HG03139 (cell line): ENCODE results near the gene ABCA4.

Experiments
- ATAC-seq: cut with Tn5 transposase; IDR thresholded peaks from one replicate; pipeline ENCODE4 v1.9.1; 2021; ENCODE audit not compliant: unreplicated experiment

The ABCA4 gene

DNA sequence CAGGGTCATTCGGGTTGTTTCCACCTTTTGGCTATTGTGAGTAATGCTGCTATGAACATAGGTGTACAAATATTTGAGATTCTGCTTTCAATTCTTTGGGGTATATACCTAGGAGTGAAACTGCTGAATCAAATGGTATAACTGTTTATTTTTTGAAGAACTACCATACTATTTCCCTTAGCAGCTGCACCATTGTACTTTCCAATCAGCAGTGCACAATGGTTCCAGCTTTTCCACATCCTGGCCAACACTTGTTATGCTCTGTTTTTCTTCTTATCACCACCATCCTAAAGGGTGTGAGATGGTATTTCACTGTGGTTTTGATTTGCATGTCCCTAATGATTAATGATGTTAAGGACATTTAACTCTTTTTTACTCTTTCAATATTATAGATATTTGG is 3.6 kb upstream of the ABCA4 start:
- ATAC-seq = no peak

DNA sequence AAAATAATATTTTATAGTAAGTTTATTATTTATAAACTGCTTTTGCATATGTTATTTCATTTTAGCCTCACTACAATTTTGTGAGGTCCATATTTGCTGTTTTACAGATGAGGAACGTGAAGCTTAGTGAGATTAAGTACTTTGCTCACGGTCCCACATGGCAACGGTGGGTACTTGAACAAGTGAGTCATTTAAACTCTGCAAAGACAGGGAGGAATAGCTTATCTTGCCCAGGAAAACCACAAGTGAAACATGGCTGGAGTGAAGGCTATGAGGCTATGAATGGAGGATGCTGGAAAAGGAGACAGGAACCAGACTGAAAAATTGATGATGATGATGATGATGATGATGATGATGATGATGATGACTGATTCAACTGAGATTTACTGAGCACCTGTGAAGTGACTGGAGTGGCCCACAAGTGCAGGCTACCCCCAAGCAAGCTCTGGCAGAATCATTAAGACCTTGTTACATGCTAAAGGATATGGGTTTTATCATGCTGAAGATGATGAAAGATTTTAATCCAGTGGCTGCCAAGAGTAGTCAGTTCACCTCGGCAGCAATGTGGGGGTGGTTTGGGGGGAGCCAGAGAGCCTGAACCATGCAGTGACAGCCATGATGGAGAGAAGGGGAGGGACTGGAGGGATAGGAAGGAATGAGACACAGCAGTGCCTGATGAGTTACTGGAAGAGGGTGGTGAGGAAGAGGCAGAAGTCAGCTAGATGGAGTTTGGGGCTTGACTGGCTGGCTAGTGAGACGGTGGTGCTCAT is 1.4 kb upstream of the ABCA4 start:
- no peak for ATAC-seq

DNA sequence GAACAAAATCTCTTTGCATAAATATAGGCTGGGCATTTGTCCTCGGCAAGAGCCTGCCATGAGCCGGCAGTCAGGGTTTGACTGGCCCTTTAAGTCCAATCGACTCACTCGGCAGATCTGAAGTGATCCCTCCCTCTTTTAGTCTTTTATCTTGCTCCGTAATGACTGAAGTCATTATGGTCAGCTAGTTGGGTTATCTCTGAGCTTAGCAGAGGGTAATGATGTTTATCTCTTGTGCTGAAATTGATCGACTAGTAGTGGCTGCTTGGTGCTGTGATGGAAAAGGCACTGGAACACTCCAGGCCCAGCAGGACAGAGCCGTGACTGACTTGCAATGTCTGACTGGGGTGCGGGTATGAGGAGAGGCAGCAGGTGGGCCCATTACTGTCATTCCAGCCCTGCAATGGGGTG is 468 bp upstream of the ABCA4 start:
- ATAC-seq = no peak

DNA sequence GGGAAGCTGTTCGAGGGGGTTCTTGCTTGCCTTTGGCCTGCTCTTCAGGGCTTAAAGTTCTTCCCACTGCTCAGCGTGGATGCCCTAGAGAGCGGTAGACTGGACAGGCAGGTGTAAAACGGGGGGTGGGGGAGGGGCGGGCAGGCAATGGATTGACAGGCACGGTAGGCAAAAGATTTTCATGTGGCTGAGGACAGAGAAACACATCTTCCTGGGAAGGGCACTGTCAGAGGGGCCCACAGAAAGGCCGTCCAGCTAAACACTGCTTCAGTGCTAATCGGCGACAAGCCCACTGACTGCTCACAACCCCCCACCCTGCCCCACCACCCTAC is 412 bp downstream of the ABCA4 start:
- ATAC-seq = no peak

DNA sequence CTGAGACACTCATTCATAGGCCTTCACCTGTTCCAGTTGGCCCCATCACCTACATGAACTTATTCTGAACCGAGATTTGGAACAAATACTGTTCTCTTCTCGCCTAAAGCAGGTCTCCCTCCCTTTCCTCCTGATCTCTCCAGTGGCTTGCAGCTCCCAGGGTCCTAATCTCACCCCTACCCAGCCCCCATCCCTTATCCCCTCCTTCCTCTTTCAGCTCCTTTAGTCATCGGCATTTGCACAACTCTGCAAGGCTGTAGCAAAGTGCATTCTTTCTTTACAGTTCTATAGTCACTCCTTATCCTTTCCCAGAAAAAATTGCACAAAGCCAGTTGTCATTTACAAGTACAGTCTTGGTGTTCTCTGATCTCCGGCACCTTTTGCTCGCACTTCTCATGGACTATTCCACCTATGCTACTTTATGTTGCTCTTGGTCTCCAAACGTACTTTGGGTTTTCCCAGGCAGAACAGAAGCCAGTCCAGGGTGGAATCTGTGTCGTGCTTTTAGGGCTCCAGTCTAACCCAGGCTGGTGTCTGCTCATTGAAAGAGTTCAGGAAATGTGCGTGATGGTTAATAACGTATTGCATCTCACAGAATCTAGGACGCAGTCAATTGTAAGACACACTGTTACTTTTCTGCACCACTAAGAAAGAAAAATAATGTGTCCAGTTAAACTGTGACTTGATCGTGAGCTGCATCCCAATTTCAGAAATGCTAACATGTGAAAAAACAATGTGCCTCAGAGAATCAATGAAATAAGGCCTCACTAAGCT is 965 bp downstream of the ABCA4 start:
- ATAC-seq = no peak

DNA sequence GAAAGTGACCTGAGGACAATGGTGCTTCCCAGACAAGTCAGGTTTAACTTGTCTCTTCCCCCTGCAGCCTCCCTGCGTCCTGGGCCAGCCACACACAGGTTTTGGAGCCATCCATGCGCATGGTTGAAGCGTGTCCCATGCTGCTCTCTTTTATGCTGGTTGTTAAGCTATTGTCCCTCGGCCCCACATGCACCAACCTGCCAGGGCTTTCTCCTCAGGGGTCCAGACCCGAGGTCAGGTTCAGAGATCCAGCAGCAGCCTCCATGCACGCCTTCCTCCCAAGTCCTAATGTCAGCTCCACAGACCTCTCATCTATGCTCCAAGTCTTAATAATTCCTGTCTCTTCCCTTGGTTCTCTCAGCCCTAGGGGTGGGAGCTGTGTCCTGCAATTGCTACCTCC is 1.6 kb downstream of the ABCA4 start:
- ATAC-seq = no peak

DNA sequence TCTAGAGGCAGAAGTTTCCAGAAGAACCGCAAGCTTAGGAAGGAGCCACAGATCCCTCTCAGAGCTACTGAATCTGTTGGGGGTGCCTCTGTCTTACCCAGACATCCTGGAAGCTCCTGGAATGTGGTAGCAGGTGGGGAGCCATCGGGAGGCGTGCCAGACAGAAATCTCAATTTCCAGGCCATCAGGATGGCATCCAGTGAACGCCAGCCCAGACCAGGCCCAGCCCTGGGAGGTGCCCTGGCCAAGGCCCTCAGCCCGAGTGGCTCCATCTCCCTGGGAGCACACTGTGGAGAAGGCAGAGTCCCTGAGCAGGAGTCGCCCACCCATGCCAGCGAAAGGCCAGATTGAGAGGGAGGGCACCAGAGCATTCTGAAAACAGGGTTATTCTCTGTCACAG is 2.5 kb downstream of the ABCA4 start:
- ATAC-seq = no peak

DNA sequence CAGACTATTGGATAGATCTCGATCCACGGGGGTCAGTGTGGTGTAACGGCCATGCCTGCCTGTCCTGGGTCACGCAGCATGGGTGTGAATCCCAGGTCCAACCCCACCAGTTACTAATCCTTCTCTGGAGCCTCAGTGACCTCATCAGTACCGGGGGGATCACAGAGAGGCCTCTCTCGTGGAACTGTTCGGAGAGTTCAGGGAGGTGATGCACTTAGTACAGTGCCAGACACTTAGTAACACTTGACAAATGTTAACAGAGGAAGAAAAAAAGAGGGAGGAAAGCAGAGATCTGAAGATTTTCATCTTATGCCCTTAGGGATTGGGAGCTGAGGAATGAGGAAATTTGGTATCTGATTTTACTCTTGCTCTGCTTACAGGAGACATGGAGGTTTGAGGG is 2.9 kb downstream of the ABCA4 start:
- ATAC-seq = no peak

DNA sequence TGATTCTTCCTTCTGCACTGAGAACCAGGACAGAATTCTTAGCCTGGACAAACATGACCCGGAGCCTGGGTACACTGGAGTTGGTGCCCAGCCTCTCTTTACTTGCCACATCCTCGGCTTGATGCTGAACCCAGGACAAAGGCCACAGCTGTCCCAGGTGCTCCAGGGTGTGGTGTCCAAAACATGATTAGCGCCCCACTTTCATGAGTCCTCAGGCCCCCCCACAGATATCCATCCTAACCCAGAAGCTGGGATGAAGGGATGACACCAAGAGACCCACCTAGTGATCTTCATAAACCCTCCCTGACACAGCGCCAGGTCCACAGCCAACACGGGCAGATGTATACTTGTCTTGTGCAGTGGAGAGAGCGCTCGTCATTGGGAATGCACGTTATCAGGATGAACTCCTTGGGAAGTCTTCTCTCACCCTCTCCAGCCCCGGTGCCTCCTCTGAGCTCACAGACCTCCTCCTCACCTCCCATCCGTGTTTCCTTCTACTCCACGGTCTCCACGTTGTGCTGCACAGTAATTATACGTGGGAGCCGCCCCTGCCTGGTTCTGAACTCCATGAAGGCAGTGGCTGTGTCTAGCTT is 3.6 kb downstream of the ABCA4 start:
- no peak for ATAC-seq

DNA sequence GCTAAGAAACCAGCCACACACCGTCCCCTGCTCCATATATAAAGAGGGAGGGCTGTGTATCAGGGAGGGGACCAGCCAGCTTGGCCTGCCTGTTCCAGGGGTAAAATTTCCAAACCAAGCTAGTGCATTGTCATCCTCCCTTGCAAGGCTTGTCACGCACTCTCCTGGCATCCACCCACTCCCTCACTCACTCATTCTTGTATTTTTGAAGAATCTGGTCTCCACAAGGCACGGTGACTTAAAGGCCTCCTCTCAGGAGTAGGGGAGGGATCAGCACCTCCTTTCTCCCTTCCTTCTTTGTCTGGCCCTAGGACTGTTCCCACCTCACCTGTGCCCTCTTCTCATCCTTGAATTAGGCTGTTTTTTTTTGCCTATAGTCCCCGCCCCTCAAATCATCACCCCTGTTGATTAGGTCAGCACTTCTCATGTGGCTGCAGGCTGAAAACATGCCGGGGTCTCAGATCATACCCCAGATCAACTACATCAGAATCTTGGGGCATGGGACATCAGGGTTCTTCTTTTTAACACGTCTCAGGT is 5.0 kb downstream of the ABCA4 start:
- ATAC-seq = no peak

DNA sequence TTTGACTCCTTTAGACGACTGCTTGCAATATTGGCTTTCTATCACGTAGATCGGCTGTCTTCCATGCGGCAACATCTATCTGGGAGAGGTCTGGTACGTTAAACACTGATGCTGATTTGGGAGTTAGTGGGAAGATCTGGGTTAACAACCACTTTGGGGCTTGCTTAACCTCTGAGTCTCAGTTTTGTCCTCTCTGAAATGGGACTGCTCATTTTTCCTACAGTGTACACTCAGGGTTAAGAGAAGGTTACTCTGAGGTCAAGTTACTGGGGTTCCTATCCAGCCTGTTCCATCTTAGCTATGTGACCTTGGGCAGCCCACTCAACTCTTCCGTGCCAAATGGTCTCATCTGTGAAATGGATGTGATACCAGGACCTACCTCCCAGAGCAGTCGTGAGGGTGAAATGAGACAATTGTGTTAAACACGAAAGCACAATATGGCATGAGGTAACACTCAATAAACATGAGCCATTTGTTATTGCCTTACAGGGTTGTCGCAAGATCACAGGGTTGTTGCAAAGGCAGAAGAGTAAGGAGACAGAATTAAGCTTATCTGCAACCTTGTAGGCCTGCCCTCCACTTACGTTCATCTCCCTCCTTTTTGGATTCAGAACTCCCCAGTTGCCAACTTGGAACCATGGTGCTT is 5.6 kb downstream of the ABCA4 start:
- no peak for ATAC-seq

DNA sequence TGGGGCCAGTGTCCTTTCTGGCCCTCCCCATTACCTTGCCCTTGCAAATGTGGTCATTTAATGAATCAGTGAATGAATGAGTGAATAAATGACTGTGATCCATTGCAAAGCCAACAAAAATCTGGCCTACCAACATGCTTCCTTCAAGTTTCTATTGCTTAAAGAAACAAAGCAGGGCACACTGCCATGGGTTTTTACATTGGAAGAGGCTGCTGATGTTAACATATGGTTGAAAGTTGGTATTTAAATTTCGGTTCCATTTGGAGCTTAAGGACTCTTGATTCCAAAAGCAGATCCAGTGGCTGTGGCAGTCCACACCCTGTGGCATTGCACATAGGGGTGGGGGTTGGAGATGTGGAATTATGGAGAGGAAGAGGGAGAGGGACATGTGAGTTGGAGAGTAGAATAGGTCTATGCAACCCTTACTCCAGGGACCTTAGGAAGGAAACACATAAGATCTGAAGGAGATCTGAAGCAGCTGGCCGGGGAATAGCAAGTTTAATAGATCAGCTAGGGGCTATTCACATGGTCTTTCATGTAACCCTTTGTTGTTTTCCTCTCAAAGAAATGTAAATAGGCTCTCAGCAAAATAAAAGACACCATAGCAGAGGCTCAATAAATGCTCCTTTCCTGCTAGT is 7.2 kb downstream of the ABCA4 start:
- no peak for ATAC-seq

DNA sequence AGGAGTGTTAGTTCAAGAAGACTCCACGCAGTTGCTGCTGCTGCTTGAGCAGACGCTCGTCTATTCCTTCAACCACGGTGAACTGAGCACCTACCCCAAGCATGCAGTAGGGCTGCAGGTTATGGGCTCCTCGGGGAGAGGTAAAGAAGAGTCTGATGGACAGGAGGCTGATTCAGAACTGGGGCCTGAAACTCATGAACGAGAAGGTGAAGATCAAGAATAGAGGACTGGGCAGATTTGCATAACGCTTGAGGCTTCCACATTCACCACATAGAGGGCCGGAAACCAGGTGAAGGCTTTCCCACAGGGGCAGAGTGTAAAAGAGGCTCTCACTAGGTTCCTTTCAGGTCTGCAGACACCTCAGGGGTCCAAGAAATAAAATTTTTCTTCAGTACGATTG is 9.1 kb downstream of the ABCA4 start:
- no peak for ATAC-seq

DNA sequence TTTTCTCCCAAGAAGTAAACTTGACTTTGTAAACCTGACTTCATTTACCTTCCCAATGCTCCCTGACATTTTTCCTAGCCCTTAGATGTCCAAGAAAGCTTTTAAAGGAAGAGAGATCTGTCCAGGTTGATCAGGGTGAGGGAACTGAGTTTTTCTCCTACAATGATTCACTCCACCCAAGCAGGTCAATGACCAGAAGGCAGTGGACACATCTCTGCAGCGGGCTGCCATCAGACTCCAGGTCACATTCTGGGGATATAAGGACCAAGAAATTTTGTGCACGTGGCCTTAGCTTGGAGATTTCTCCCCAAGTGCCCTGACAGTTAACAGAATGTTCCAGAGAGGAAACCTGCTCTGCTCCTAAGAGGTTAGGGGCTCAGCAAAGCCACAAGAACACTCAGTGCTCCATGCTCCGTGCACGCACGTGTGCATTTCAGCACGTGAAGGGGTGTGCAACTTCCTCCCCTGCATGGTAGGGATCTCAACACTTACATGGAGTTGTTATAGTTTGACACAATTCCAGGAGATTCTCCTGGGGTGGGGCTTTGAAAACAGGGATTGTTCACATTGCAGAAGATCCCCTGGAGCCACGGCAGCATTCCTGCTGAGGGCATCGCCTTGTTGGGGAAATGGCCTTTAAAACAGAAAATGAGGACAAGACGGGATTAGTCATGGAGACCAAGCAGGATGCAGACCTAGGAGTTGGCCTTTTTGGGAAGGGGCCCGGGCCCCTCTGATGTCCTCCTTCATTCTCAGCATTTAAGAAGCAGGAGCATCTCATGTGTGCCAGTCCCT is 9.8 kb downstream of the ABCA4 start:
- no peak for ATAC-seq

DNA sequence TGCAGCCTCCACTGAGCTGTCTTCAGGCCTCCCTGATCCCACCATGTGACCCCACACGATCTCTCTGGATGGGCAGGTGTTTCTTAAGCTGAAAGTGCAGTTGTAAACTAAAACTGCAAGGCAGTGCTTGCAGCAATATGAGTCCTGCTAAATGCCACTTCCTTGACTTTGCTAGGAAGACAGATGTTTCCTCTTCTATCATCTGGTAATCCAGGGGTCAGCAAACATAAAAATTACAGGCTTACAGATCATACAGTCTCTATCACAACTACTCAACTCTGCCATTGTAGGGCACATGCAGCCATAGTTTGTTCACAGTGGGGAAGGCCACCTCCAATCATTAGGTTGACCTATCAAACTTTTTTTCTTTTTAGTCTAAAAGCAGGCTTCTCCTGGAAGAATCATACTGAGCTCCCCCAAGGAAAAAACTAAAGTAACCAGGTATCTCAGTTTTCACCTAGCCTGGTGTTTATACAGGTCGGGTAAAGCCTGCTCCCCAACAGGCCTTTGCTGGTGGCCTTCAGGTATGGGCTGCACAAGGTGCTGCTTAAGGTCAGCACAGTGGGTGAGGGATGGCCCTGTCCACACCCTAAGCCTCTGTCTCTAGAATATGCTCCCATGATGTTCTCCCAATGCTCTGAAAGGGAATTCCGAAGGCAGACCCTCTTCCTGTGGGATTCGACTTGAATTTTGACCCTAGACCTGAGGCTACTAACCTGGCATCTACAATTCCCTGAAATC is 10.8 kb downstream of the ABCA4 start:
- ATAC-seq = no peak

DNA sequence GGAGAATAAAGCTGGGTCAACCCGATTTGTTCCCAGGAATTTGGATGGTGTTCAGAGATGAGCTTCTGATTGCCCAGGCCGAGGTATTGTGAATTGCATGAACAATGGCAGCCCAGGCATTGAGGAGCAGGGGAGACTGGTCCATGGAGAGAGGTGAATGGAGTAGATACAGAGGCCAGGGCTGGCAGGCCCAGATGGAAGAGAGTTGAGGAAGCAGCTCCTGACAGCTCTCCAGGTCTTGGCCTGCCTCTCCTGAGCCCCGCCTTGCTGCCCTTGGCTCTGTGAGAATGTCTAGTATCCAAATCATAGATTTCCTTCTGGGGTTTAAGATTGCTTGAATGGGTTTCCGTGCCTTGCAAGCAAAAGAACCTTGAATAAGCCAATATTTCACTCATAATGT is 11.5 kb downstream of the ABCA4 start:
- no peak for ATAC-seq

DNA sequence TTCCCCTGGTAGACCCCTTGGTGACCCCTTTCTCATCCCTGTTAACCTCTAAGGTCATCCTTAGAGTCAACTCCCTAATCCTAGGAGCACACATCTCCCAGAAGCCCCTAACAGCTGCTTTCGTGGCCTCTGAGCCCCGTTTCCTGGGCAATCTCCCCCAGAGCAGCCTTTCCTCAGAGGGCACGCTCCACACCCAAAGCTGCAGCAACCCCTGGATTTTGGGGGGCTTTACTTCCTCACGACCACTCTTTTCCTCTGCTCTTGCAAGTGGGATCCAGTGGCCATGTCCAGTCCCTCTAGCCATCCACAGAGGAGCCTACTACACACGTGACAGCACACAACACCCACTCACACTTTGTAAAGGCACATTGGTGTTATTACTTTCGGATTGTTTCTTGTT is 13.8 kb downstream of the ABCA4 start:
- no peak for ATAC-seq

DNA sequence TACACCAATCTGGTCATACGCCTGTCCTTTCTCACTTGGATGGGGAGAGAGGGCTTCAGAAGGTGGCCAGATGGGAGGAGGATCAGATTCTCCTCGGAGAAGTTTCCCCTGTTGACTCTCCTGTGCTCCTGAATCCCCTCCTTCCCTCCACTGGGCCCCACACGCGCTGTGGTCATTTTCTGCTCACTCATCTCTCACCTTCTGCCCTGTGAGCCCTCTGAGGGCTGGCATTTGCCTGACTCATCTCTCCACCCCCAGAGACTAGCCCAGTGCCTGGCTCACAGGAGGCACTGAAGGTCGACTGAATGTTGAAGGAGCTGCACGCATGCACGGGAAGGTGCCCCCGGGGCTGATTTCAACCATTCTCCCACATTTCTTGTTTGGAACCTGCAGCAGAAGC is 14.2 kb downstream of the ABCA4 start:
- no peak for ATAC-seq

DNA sequence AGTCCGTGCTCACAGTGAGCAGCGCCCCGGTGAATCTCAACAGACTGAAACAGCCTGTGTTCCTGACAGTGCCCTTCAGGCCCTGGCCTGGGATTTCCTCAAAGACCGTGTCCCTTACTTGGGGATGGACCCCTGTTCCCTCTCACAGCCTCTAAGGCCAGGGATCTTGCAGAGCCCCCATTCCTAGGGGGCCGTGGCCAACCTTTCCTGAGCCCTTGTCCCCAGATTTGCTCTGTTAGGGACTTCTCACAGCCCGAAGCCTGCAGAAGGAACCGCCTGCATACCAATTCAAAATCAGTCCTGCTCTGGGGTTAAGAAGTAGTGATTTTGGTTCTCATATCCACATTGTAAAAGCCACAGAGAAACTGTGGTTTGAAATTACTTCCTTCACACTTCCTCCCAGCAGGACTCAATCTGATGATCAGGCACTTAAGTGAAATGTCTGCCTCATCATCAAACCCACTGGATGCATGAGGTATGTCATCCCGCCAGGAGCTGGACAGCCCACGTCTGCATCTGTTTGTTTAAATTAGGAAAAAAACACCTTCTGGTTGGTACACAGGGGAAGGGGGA is 14.9 kb downstream of the ABCA4 start:
- ATAC-seq = no peak
